HCT116 (cell line): ENCODE measurements around the gene SLC2A13. TPM values are rescaled to one million over a fixed set of nuclear protein-coding genes. Genes with fewer than 3 reads are reported as not detected.

Source experiments
- ATAC-seq: fragments of 200-7000 bp; cut with Tn5 transposase; 2 replicates; pipeline ENCODE4 v1.9.1; 2020; ENCODE audit warnings: mild to moderate bottlenecking, moderate library complexity
- BruUV-seq: library from RNA; stranded (reverse); fragments of 400-500 nt; replicated peaks from 2 replicates; lab custom pipeline; 2021; lab: Mats Ljungman, UMichigan
- CTCF ChIA-PET: fragments of 300-600 bp; sonication (Branson Sonifier 250); formaldehyde crosslinking; loops from one replicate; lab custom pipeline; 2021; ENCODE audit warnings: antibody characterized with exemption; lab: Charles Lee
- POLR2A ChIA-PET: fragments of 300-600, 350-600 bp; sonication (Branson Sonifier 250); formaldehyde crosslinking; loops from one replicate; lab custom pipeline; 2021; ENCODE audit warnings: antibody characterized with exemption; lab: Charles Lee
- RAD21 ChIA-PET, 2 experiments: fragments of 300-600 bp; sonication (Branson Sonifier 250); formaldehyde crosslinking; loops; one replicate each; lab custom pipeline; 2023; ENCODE audit warnings: low total read pairs in 2 of 2; ENCODE audit not compliant: uncharacterized antibody in 2 of 2, unreplicated experiment in 2 of 2, low non-redundant PET in 1 of 2; lab: Charles Lee
- DNase-seq: peaks from one replicate; pipeline ENCODE4 v3.0.0-alpha.2; 2010; ENCODE audit warnings: low read depth, low spot score
- H2AFZ ChIP-seq: fragments of 200-600 bp; shearing (Covaris generic), sonication (generic); 2 replicates; pipeline ENCODE4 v1.6.1; 2017; ENCODE audit warnings: low read depth, mixed run types, mixed read lengths, antibody characterized with exemption, low read length; ENCODE audit not compliant: poor library complexity, severe bottlenecking
- H3K27ac ChIP-seq: 2 replicates; pipeline ENCODE4 v1.5.1; 2012; ENCODE audit warnings: low read depth, low read length
- H3K27me3 ChIP-seq: fragments of 200-600 bp; sonication (generic); 2 replicates; pipeline ENCODE4 v1.6.1; 2016; ENCODE audit warnings: mixed run types, low read length, mixed read lengths; ENCODE audit not compliant: insufficient read depth
- H3K36me3 ChIP-seq, 2 experiments: fragments of 200-500 bp in 1 of 2; fragments of 200-600 bp in 1 of 2; sonication (Bioruptor generic) in 1 of 2; sonication (generic) in 1 of 2; 2 replicates each; pipeline versions ENCODE4 v1.5.1 to v1.6.1; 2014 to 2016; ENCODE audit warnings: low read length in 2 of 2, inconsistent platforms in 1 of 2, mixed read lengths in 1 of 2, mixed run types in 1 of 2; ENCODE audit not compliant: insufficient read depth in 2 of 2, control insufficient read depth in 1 of 2
- H3K4me1 ChIP-seq, 2 experiments: fragments of 200-600 bp in 1 of 2; sonication (generic) in 1 of 2; 2 replicates each; pipeline versions ENCODE4 v1.5.1 to v1.6.1; 2012 to 2017; ENCODE audit warnings: low read length in 2 of 2, inconsistent platforms in 1 of 2, mild to moderate bottlenecking in 1 of 2, mixed read lengths in 1 of 2, mixed run types in 1 of 2, moderate library complexity in 1 of 2; ENCODE audit not compliant: insufficient read depth in 2 of 2, control insufficient read depth in 1 of 2
- H3K4me2 ChIP-seq: fragments of 200-600 bp; sonication (generic); 2 replicates; pipeline ENCODE4 v1.6.1; 2017; ENCODE audit warnings: mixed run types, low read length, mixed read lengths
- H3K4me3 ChIP-seq, 2 experiments: fragments of 200-600 bp in 1 of 2; sonication (generic) in 1 of 2; replicated peaks in 1 of 2; 2 replicates each; pipeline ENCODE4 v1.5.1; 2011 to 2016; ENCODE audit warnings: low read length in 2 of 2, control low read depth in 1 of 2, low read depth in 1 of 2, mild to moderate bottlenecking in 1 of 2, mixed read lengths in 1 of 2, mixed run types in 1 of 2
- H3K79me2 ChIP-seq: fragments of 200-600 bp; sonication (generic); 2 replicates; pipeline ENCODE4 v1.6.1; 2017; ENCODE audit warnings: mild to moderate bottlenecking, mixed run types, low read length, moderate library complexity, mixed read lengths; ENCODE audit not compliant: insufficient read depth
- H3K9ac ChIP-seq: fragments of 200-600 bp; sonication (generic); 2 replicates; pipeline ENCODE4 v1.6.1; 2016; ENCODE audit warnings: low read length, mixed read lengths
- H3K9me2 ChIP-seq: fragments of 200-600 bp; sonication (generic), shearing (Covaris generic); 2 replicates; pipeline ENCODE4 v1.6.1; 2017; ENCODE audit warnings: mixed run types, mild to moderate bottlenecking, moderate library complexity; ENCODE audit not compliant: insufficient read depth
- H3K9me3 ChIP-seq, 2 experiments: fragments of 200-500 bp in 1 of 2; fragments of 200-600 bp in 1 of 2; sonication (Bioruptor generic) in 1 of 2; sonication (generic) in 1 of 2; 2 replicates each; pipeline ENCODE4 v1.6.1; 2014 to 2017; ENCODE audit warnings: low read length in 2 of 2, mixed read lengths in 2 of 2, inconsistent platforms in 1 of 2, low read depth in 1 of 2, mild to moderate bottlenecking in 1 of 2, mixed run types in 1 of 2, moderate library complexity in 1 of 2; ENCODE audit not compliant: control insufficient read depth in 1 of 2, insufficient read depth in 1 of 2
- H4K20me1 ChIP-seq: fragments of 200-600 bp; sonication (generic), shearing (Covaris generic); 2 replicates; pipeline ENCODE4 v1.6.1; 2017; ENCODE audit warnings: mixed run types, mild to moderate bottlenecking, moderate library complexity; ENCODE audit not compliant: insufficient read depth
- CBX3 ChIP-seq: IDR thresholded peaks from 2 replicates; pipeline ENCODE4 v1.6.1; 2012; ENCODE audit warnings: low read depth
- CEBPB ChIP-seq: IDR thresholded peaks from 2 replicates; pipeline ENCODE4 v1.6.1; 2012; ENCODE audit warnings: low read depth
- EGR1 ChIP-seq: IDR thresholded peaks from 2 replicates; pipeline ENCODE4 v1.6.1; 2012; ENCODE audit warnings: low read depth
- ELF1 ChIP-seq: IDR thresholded peaks from 2 replicates; pipeline ENCODE4 v1.6.1; 2012; ENCODE audit warnings: low read depth, borderline replicate concordance
- EZH2 ChIP-seq: fragments of 200-600 bp; sonication (generic); IDR thresholded peaks from 2 replicates; pipeline ENCODE4 v1.6.1; 2017; ENCODE audit warnings: antibody characterized with exemption, mixed run types
- EZH2phosphoT487 ChIP-seq: fragments of 200-600 bp; IDR thresholded peaks from 2 replicates; pipeline ENCODE4 v1.6.1; 2018; ENCODE audit warnings: antibody characterized with exemption, borderline replicate concordance
- JUND ChIP-seq: IDR thresholded peaks from 2 replicates; pipeline ENCODE4 v1.6.1; 2012
- POLR2A ChIP-seq: IDR thresholded peaks from 2 replicates; pipeline ENCODE4 v1.7.0; 2011; ENCODE audit warnings: borderline replicate concordance; ENCODE audit not compliant: insufficient read depth, insufficient read length; ENCODE audit errors: extremely low read depth
- POLR2AphosphoS5 ChIP-seq: IDR thresholded peaks from 2 replicates; pipeline ENCODE4 v1.6.1; 2011; ENCODE audit warnings: mild to moderate bottlenecking, low read depth, low read length, moderate library complexity
- RAD21 ChIP-seq: IDR thresholded peaks from 2 replicates; pipeline ENCODE4 v1.6.1; 2012; ENCODE audit warnings: low read depth, mild to moderate bottlenecking
- SIN3A ChIP-seq: IDR thresholded peaks from 2 replicates; pipeline ENCODE4 v1.6.1; 2012; ENCODE audit warnings: low read depth
- SP1 ChIP-seq: IDR thresholded peaks from 2 replicates; pipeline ENCODE4 v1.6.1; 2012; ENCODE audit warnings: low read depth
- YY1 ChIP-seq: IDR thresholded peaks from 2 replicates; pipeline ENCODE4 v1.6.1; 2011; ENCODE audit warnings: low read length, low read depth, moderate library complexity, mild to moderate bottlenecking; ENCODE audit not compliant: insufficient replicate concordance; ENCODE audit errors: extremely low read depth
- ZFX ChIP-seq: fragments of 450-650 bp; IDR thresholded peaks from 2 replicates; pipeline ENCODE4 v1.6.1; 2017
- intact Hi-C: fragments of 100-400 bp; cut with micrococcal nuclease; formaldehyde crosslinking; loops from 2 replicates; pipeline ENCODE4 v1.10.0; 2022
- total RNA-seq: library from RNA; stranded (reverse); gene quantifications from one replicate; pipeline ENCODE4 v1.2.1, GENCODE V29; 2021; ENCODE audit not compliant: unreplicated experiment
- TF ChIP-seq, protein P1 (sequence below): IDR thresholded peaks from 2 replicates; pipeline ENCODE4 v1.6.1; 2012

The SLC2A13 gene
- total RNA-seq, 1 experiment from 2014 or later, result 6.8 TPM

DNA sequence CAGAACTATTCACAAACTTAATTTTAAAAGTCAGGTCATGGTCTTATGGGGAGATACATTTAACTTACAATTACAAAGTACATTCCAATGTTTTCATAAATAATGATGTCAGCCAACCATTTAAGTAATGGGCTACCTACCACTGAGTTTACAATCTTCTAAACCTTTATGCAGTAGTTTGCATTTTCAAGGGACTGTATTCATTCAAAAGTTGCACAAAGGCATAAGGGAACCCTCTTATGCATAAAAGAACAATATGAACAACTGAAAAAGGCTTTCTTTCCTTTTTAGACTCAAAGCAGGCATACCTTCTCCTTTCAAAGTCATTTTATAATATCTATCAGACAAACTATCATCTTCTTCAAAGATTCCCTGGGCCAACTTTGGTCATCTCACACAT is 230.2 kb downstream of the SLC2A13 start:
- H3K27me3 ChIP-seq, result no peaks in the 10 kb centered on the region
- no peaks in the 10 kb centered on the region for H3K36me3 ChIP-seq
- H3K9me3 ChIP-seq, result peaks cover 5% of the 10 kb centered on the region in 2 experiments; a peak in 2 of 4 replicates
- H3K9me2 ChIP-seq, result no peaks in the 10 kb centered on the region
- no peaks in the 10 kb centered on the region for H4K20me1 ChIP-seq
- no peak for DNase-seq
- no peaks in the 10 kb centered on the region for H3K79me2 ChIP-seq
- RAD21 ChIA-PET, result no interaction called here
- CTCF ChIA-PET, result no interaction called here
- H3K9ac ChIP-seq, result no peak overlapping the region
- no peak for ATAC-seq
- no peaks in the 10 kb centered on the region for H3K4me1 ChIP-seq
- H3K27ac ChIP-seq, result no peak overlapping the region
- no TSS peak for BruUV-seq
- POLR2A ChIA-PET, result no interaction called here
- H3K4me3 ChIP-seq, result no peak overlapping the region
- TF ChIP-seq CEBPB (no peak), EZH2phosphoT487 (no peak), EGR1 (no peak), EZH2 (no peak), SP1 (no peak), YY1 (no peak), SIN3A (no peak), CBX3 (no peak), RAD21 (no peak)
- TF ChIP-seq, protein P1, sequence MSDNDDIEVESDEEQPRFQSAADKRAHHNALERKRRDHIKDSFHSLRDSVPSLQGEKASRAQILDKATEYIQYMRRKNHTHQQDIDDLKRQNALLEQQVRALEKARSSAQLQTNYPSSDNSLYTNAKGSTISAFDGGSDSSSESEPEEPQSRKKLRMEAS, result no peak
- intact Hi-C loops, result no loop called here
- no peak overlapping the region for H2AFZ ChIP-seq
- H3K4me2 ChIP-seq, result no peak overlapping the region

GRCh38 chr12:39874785-39875184 is 231.1 kb downstream of the SLC2A13 start:
- TF ChIP-seq POLR2AphosphoS5 (no peak), JUND (no peak), CEBPB (no peak), CBX3 (no peak), SIN3A (no peak), ZFX (no peak), SP1 (no peak), YY1 (no peak), ELF1 (no peak), POLR2A (no peak), EZH2phosphoT487 (no peak)
- no peak overlapping the region for H3K4me2 ChIP-seq
- BruUV-seq, result no TSS peak
- no peak overlapping the region for H2AFZ ChIP-seq
- no peaks in the 10 kb centered on the region for H3K27me3 ChIP-seq
- DNase-seq, result no peak
- peaks cover 5% of the 10 kb centered on the region in 2 experiments; a peak in 2 of 4 replicates for H3K9me3 ChIP-seq
- H3K36me3 ChIP-seq, result no peaks in the 10 kb centered on the region
- H4K20me1 ChIP-seq, result no peaks in the 10 kb centered on the region
- no peak for ATAC-seq
- POLR2A ChIA-PET, result no interaction called here
- no peak overlapping the region for H3K27ac ChIP-seq
- no peak overlapping the region for H3K4me3 ChIP-seq
- RAD21 ChIA-PET, result no interaction called here
- no peaks in the 10 kb centered on the region for H3K79me2 ChIP-seq
- no peak overlapping the region for H3K9ac ChIP-seq
- H3K9me2 ChIP-seq, result no peaks in the 10 kb centered on the region
- intact Hi-C loops, result no loop called here
- no peaks in the 10 kb centered on the region for H3K4me1 ChIP-seq
- CTCF ChIA-PET, result no interaction called here
